HEK293T (cell line): Measurements from ENCODE around the gene BICC1.
"Not testable (repeated sequence)": the region's sequence is repeated elsewhere in the genome, so short reads cannot be mapped to it uniquely, and the experiment has no call there.

Experiments used
- CTCF ChIA-PET: fragments of 350-600 bp; formaldehyde crosslinking; extraction: SDS; loops from one replicate; lab custom pipeline; 2021; ENCODE audit warnings: antibody characterized with exemption, inconsistent platforms; lab: Yijun Ruan, JAX
- POLR2A ChIA-PET: fragments of 350-600 bp; formaldehyde crosslinking; extraction: SDS; loops from one replicate; lab custom pipeline; 2020; ENCODE audit warnings: antibody characterized with exemption, inconsistent platforms; lab: Yijun Ruan, JAX
- DNase-seq: peaks from one replicate; pipeline ENCODE4 v3.0.0; 2012; ENCODE audit warnings: mixed read lengths; ENCODE audit errors: extremely low spot score
- ARNT ChIP-seq: fragments of 450-650 bp; IDR thresholded peaks from 2 replicates; pipeline ENCODE4 v1.6.1; 2017; ENCODE audit warnings: mild to moderate bottlenecking
- BHLHE40 ChIP-seq: fragments of 450-650 bp; IDR thresholded peaks from 2 replicates; pipeline ENCODE4 v1.6.1; 2016; ENCODE audit warnings: mild to moderate bottlenecking, moderate library complexity, borderline replicate concordance
- CTBP1 ChIP-seq: fragments of 450-650 bp; IDR thresholded peaks from 2 replicates; pipeline ENCODE4 v1.6.1; 2016; ENCODE audit warnings: borderline replicate concordance
- ELF4 ChIP-seq: fragments of 450-650 bp; IDR thresholded peaks from 2 replicates; pipeline ENCODE4 v1.6.1; 2017; ENCODE audit warnings: antibody characterized with exemption
- FOXA1 ChIP-seq: fragments of 450-650 bp; IDR thresholded peaks from 2 replicates; pipeline ENCODE4 v1.6.1; 2016; ENCODE audit warnings: mild to moderate bottlenecking
- FOXK2 ChIP-seq: fragments of 450-650 bp; IDR thresholded peaks from 2 replicates; pipeline ENCODE4 v1.6.1; 2016; ENCODE audit warnings: mild to moderate bottlenecking
- FOXM1 ChIP-seq: fragments of 450-650 bp; IDR thresholded peaks from 2 replicates; pipeline ENCODE4 v1.6.1; 2017; ENCODE audit warnings: mild to moderate bottlenecking, borderline replicate concordance
- HDGF ChIP-seq: fragments of 450-650 bp; IDR thresholded peaks from 2 replicates; pipeline ENCODE4 v1.6.1; 2017; ENCODE audit warnings: antibody characterized with exemption, borderline replicate concordance
- L3MBTL2 ChIP-seq: fragments of 450-650 bp; conservative IDR thresholded peaks from 2 replicates; pipeline ENCODE4 v1.6.1; 2016; ENCODE audit warnings: mild to moderate bottlenecking
- LEF1 ChIP-seq: fragments of 450-650 bp; IDR thresholded peaks from 2 replicates; pipeline ENCODE4 v1.6.1; 2017; ENCODE audit warnings: mild to moderate bottlenecking, borderline replicate concordance
- NFRKB ChIP-seq: fragments of 450-650 bp; IDR thresholded peaks from 2 replicates; pipeline ENCODE4 v1.6.1; 2016; ENCODE audit warnings: mild to moderate bottlenecking, moderate library complexity
- SP1 ChIP-seq: fragments of 450-650 bp; IDR thresholded peaks from 2 replicates; pipeline ENCODE4 v1.6.1; 2017
- SUZ12 ChIP-seq: fragments of 450-650 bp; IDR thresholded peaks from 2 replicates; pipeline ENCODE4 v1.6.1; 2016; ENCODE audit warnings: mild to moderate bottlenecking
- TARDBP ChIP-seq: fragments of 450-650 bp; IDR thresholded peaks from 2 replicates; pipeline ENCODE4 v1.6.1; 2016
- ZNF384 ChIP-seq: fragments of 450-650 bp; IDR thresholded peaks from 2 replicates; pipeline ENCODE4 v1.6.1; 2016
- TF ChIP-seq, protein P1 (sequence below): fragments of 450-650 bp; IDR thresholded peaks from 2 replicates; pipeline ENCODE4 v1.6.1; 2016

BICC1 gene

GRCh38 chr10:58854811-58855210, 342.1 kb downstream of the BICC1 start:
- ChIA-PET CTCF (no interaction called here), POLR2A (no interaction called here)
- no peak for TF ChIP-seq ZNF384
- no peak for TF ChIP-seq CTBP1

DNA sequence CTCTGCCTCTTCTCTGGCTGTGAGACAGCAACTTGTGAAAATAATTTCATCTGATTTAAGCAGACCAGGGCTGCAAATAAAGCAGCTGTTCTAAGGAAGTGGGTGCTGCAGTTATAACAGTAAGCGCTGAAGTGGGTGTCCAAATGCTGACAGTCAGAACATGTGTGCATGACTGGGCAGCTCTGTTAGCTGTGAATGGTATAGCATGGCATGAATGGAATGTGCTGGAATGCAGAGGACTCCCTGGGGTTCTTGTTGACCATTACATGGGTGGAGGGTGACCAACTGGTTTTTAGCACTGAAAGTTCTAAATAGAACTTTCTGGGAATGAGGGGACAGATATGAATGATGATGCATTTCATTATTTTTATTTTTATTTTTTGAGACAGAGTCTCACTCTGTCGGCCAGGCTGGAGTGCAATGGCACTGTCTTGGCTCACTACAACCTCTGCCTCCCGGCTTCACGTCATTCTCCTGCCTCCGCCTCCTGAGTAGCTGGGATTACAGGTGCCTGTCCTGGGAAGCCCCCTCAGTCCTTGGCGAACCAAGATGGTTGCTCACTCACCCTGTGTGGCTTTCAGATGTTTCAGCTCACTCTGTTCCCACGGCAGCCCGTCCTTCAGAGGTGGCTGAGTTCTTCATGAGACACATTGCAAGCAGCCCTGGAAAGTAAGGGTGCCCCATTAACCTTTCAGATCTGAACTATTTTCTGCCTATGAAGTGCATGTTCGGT, 344.0 kb downstream of the BICC1 start:
- ChIA-PET POLR2A (no interaction called here), CTCF (no interaction called here)
- DNase-seq: no peak
- no peak for TF ChIP-seq NFRKB
- TF ChIP-seq FOXM1: no peak
- no peak for TF ChIP-seq ARNT
- TF ChIP-seq BHLHE40: no peak
- TF ChIP-seq SUZ12: no peak
- no peak for TF ChIP-seq HDGF
- no peak for TF ChIP-seq TARDBP
- TF ChIP-seq ZNF384: no peak

More at GRCh38 chr10:58854811-58855210, 342.1 kb downstream of the BICC1 start:
- DNase-seq: no peak

DNA sequence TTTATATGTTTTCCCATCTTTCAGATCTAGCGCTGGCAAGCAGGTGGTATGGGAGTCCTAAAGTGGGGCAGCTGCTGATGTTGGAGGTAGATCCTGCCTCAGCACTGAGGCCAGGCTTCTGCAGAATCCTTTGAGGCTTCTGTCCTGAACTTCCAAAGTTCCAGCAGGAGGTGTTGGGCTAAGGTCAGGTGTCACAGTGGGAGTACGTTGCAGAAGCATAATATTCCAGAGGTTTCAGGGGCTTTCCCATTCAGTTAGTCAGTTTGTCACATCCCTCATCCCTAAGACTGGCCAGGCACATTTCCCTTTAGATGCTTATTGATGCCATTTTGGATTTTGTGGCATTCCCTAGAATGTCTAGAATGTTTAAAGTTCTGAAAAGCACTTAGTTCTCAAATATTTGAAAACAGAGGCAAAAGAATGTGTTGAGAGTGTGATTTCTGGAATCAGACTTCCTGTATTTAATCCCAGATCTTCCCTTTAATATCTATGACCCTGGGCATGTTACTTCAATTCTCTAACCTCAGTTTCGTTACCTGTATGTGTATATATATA, 344.7 kb downstream of the BICC1 start:
- TF ChIP-seq FOXM1 (no peak), ZNF384 (no peak), FOXK2 (no peak), L3MBTL2 (no peak), FOXA1 (no peak), ELF4 (no peak), TARDBP (no peak), LEF1 (no peak), ARNT (no peak), BHLHE40 (no peak)
- POLR2A ChIA-PET: no interaction called here
- CTCF ChIA-PET: no interaction called here
- no peak for DNase-seq

DNA sequence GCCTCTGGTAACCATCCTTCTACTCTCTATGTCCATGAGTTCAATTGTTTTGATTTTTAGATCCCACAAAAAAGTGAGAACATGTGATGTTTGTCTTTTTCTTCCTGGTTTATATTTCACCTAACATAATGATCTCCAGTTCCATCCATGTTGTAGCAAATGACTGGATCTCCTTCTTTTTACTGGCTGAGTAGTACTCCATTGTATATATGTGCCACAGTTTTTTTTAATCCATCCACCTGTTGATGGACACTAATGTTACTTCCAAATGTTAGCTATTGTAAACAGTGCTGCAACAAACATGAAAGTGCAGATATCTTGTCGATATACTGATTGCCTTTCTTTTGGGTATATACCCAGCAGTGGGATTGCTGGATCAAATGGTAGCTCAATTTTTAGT, 345.5 kb downstream of the BICC1 start:
- CTCF ChIA-PET, POLR2A ChIA-PET, DNase-seq: not testable (repeated sequence)

DNA sequence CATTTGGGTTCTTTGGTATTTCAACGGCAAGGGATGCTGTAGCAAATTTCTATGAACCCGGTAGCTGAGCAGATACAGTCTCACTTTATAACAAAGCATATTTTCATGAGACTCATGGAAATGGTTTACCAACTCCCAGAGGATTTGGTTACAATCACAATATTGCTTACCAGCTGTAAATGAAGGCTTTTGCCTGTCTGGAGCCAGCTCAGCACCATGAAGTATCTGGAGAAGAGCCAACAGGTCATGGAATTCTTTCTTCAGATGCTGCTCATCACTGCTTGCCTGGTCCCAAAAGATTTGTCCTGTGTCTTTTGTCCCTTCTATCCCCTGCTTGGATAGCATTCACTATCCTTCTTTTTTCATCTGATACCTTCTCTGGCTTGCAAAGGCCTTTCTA, 346.9 kb downstream of the BICC1 start:
- no peak for TF ChIP-seq BHLHE40
- TF ChIP-seq ELF4: no peak
- no peak for TF ChIP-seq FOXM1
- TF ChIP-seq, protein P1, sequence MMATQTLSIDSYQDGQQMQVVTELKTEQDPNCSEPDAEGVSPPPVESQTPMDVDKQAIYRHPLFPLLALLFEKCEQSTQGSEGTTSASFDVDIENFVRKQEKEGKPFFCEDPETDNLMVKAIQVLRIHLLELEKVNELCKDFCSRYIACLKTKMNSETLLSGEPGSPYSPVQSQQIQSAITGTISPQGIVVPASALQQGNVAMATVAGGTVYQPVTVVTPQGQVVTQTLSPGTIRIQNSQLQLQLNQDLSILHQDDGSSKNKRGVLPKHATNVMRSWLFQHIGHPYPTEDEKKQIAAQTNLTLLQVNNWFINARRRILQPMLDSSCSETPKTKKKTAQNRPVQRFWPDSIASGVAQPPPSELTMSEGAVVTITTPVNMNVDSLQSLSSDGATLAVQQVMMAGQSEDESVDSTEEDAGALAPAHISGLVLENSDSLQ: no peak
- no peak for TF ChIP-seq SP1
- TF ChIP-seq L3MBTL2: no peak
- no peak for TF ChIP-seq CTBP1
- TF ChIP-seq ZNF384: no peak
- no peak for TF ChIP-seq LEF1
- ChIA-PET CTCF (no interaction called here), POLR2A (no interaction called here)
- DNase-seq: no peak

- CTCF ChIA-PET: no interaction called here
- TF ChIP-seq SP1: no peak
- no peak for TF ChIP-seq SUZ12
- TF ChIP-seq L3MBTL2: no peak
- no peak for TF ChIP-seq ZNF384
- TF ChIP-seq HDGF: no peak
- no peak for TF ChIP-seq FOXK2
- no peak for TF ChIP-seq ELF4
- no peak for TF ChIP-seq TARDBP
- TF ChIP-seq CTBP1: no peak
- TF ChIP-seq LEF1: no peak
- DNase-seq: no peak
- POLR2A ChIA-PET: no interaction called here
Observed at GRCh38 chr10:58867683-58868082, 355.0 kb downstream of the BICC1 start.

GRCh38 chr10:58868736-58869435, 356.2 kb downstream of the BICC1 start:
- no peak for DNase-seq
- ChIA-PET POLR2A (no interaction called here), CTCF (no interaction called here)
- TF ChIP-seq NFRKB (no peak), L3MBTL2 (no peak), CTBP1 (no peak), ZNF384 (no peak), HDGF (no peak), BHLHE40 (no peak), SUZ12 (no peak), FOXK2 (no peak), FOXM1 (no peak), FOXA1 (no peak), ARNT (no peak), SP1 (no peak), LEF1 (no peak), ELF4 (no peak), TARDBP (no peak)
- TF ChIP-seq, protein P1: no peak
